ENCODE results near the gene CFAP73.

Gene CFAP73

GRCh38 chr12:113118142-113118541, 31.4 kb upstream of the CFAP73 start:
- ChIA-PET CTCF (no interaction called here), POLR2A (ENCODE audit: low non-redundant PET) (no interaction called here)
- H3K27ac ChIP-seq = no peak overlapping the region
- DNase-seq (ENCODE audit: low spot score) = no peak
- TF ChIP-seq CTCF (conservative IDR thresholded peaks at IDR 0.05; ENCODE audit: low read depth) = no peak

GRCh38 chr12:113119980-113120669, 29.4 kb upstream of the CFAP73 start:
- no peak overlapping the region for H3K27ac ChIP-seq
- no peak for DNase-seq (ENCODE audit: low spot score)
- TF ChIP-seq CTCF (conservative IDR thresholded peaks at IDR 0.05; ENCODE audit: low read depth) = no peak
- CTCF ChIA-PET = interaction anchor here (0.6 to 1.0 kb wide), 3 partner anchors 13 to 115 kb away, joined by 3 to 7 read pairs (median 4); no protein-coding TSS in a partner anchor
- POLR2A ChIA-PET (ENCODE audit: low non-redundant PET) = no interaction called here

GRCh38 chr12:113120670-113121370, 28.7 kb upstream of the CFAP73 start:
- POLR2A ChIA-PET (ENCODE audit: low non-redundant PET) = no interaction called here
- H3K27ac ChIP-seq = no peak overlapping the region
- no peak for DNase-seq (ENCODE audit: low spot score)
- CTCF ChIA-PET = interaction anchor here (0.6 to 1.0 kb wide), 3 partner anchors 12 to 116 kb away, joined by 3 to 7 read pairs (median 4); no protein-coding TSS in a partner anchor
- no peak for TF ChIP-seq CTCF (conservative IDR thresholded peaks at IDR 0.05; ENCODE audit: low read depth)

GRCh38 chr12:113127791-113128199, 21.7 kb upstream of the CFAP73 start:
- no peak for TF ChIP-seq CTCF (conservative IDR thresholded peaks at IDR 0.05; ENCODE audit: low read depth)
- ChIA-PET CTCF (no interaction called here), POLR2A (ENCODE audit: low non-redundant PET) (no interaction called here)
- no peak overlapping the region for H3K27ac ChIP-seq
- DNase-seq (ENCODE audit: low spot score) = no peak

GRCh38 chr12:113128802-113129663, 20.5 kb upstream of the CFAP73 start:
- CTCF ChIA-PET = no interaction called here
- no peak for DNase-seq (ENCODE audit: low spot score)
- no peak overlapping the region for H3K27ac ChIP-seq
- no peak for TF ChIP-seq CTCF (conservative IDR thresholded peaks at IDR 0.05; ENCODE audit: low read depth)
- POLR2A ChIA-PET (ENCODE audit: low non-redundant PET) = no interaction called here
